ENCODE data around the gene ELSPBP1. TPM values are rescaled to one million over a fixed set of nuclear protein-coding genes. Genes with fewer than 3 reads are reported as not detected.

Gene ELSPBP1
- total RNA-seq (2014; rRNA removed; shearing (Covaris generic)), result not detected in 2 replicates
- polyA plus RNA-seq (2016; fragmentation: Nextera tagmentation; extraction: Ambion mirVana), result not detected in 2 replicates
- long read RNA-seq, result 0 reads

DNA sequence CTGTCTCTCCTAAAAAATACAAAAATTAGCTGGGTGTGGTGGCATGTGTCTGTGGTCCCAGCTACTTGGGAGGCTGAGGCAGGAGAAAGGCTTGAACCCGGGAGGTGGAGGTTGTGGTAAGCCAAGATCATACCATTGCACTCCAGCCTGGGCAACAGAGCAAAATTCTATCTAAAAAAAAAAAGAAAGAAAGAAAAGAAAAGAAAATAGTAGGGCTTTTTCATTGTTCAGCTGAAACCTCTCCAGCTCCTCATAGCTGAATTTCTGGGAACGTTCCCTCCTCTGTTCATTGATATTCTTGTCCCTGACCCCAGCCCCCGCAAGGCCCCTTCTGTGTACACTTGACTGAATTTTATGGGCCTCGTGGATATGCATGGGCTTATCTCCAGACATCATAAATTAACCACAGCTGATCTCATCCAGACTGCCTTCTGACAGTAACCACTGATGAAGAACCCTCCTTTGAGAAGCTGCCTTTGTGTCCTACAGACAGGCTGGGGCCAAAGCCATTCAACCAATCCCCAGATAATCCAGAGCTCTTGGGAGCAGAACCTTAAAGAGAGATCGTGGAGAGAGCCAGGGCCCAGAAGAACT is at the start of gene ELSPBP1:
ELSPBP1 (plus strand) TSS at position 424 of the 594 bp plus-strand sequence. CDS start 14,036 bp downstream, outside the sequence.
- no peaks in the 10 kb centered on the region for H3K4me1 ChIP-seq (ENCODE audit: insufficient read depth)
- no peaks in the 10 kb centered on the region for H4K20me1 ChIP-seq (replicated peaks; ENCODE audit: insufficient read depth)
- peaks cover 16% of the 10 kb centered on the region; the same call in 1 of the 2 replicates for H3K9me2 ChIP-seq (ENCODE audit: insufficient read depth)
- H2AFZ ChIP-seq, result no peak within 1 kb of the TSS
- no peak within 1 kb of the TSS for H3K4me3 ChIP-seq
- no peak within 1 kb of the TSS for H3K27ac ChIP-seq (ENCODE audit: low read depth)
- H3K79me2 ChIP-seq (replicated peaks; ENCODE audit: insufficient read depth), result no peaks in the 10 kb centered on the region
- Mint-ChIP-seq H3K36me3 (ENCODE audit: low read depth) (no peaks in the 10 kb centered on the region), H3K4me1 (no peaks in the 10 kb centered on the region), H3K27ac (no peak within 1 kb of the TSS), H3K27me3 (ENCODE audit: insufficient read depth, low read depth, poor library complexity) (peaks cover 3% of the 10 kb centered on the region), H3K4me3 (no peak within 1 kb of the TSS), H3K9me3 (no peaks in the 10 kb centered on the region)
- DNase-seq (ENCODE audit: low spot score) (no peak), ATAC-seq (no peak)
- no peaks in the 10 kb centered on the region for H3F3A ChIP-seq (replicated peaks; ENCODE audit: low read depth)
- TF ChIP-seq ZNF114 (CRISPR knock-in tag; IDR thresholded peaks at IDR 0.05), result no peak
- TF ChIP-seq, protein P1, sequence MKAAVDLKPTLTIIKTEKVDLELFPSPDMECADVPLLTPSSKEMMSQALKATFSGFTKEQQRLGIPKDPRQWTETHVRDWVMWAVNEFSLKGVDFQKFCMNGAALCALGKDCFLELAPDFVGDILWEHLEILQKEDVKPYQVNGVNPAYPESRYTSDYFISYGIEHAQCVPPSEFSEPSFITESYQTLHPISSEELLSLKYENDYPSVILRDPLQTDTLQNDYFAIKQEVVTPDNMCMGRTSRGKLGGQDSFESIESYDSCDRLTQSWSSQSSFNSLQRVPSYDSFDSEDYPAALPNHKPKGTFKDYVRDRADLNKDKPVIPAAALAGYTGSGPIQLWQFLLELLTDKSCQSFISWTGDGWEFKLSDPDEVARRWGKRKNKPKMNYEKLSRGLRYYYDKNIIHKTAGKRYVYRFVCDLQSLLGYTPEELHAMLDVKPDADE (IDR thresholded peaks at IDR 0.05), result no peak
- no peak for TF ChIP-seq REST (IDR thresholded peaks at IDR 0.05; ENCODE audit: unreplicated experiment)
- TF ChIP-seq NANOG (IDR thresholded peaks at IDR 0.05; ENCODE audit: borderline replicate concordance), result no peak
- TF ChIP-seq ZNF462 (CRISPR knock-in tag; IDR thresholded peaks at IDR 0.05), result no peak
- no peak for TF ChIP-seq CREB1 (CRISPR knock-in tag; IDR thresholded peaks at IDR 0.05; ENCODE audit: low read depth)
- no peak for TF ChIP-seq ZNF331 (CRISPR knock-in tag; IDR thresholded peaks at IDR 0.05; ENCODE audit: low read depth)
- no peak for TF ChIP-seq POLR2AphosphoS5 (IDR thresholded peaks at IDR 0.05; ENCODE audit: low read depth)
- TF ChIP-seq EZH2phosphoT487 (IDR thresholded peaks at IDR 0.05; ENCODE audit: unreplicated experiment), result no peak
- no peak for TF ChIP-seq CTCF (conservative IDR thresholded peaks at IDR 0.05; ENCODE audit: low read depth in 2 of 2)
- no peak for TF ChIP-seq EZH2 (IDR thresholded peaks at IDR 0.05; ENCODE audit: low read depth, unreplicated experiment)
- H3K36me3 ChIP-seq (ENCODE audit: insufficient read depth), result no peaks in the 10 kb centered on the region
- H3K4me2 ChIP-seq, result no peak within 1 kb of the TSS
- no peaks in the 10 kb centered on the region for H3K27me3 ChIP-seq (ENCODE audit: insufficient read depth)
